Astrocyte of the spinal cord (primary cell): ENCODE results near the gene RTP4.
"Not testable (repeated sequence)": the region's sequence is repeated elsewhere in the genome, so short reads cannot be mapped to it uniquely, and the experiment has no call there.

Experiments used
- DNase-seq: peaks from one replicate; pipeline ENCODE4 v3.0.0; 2011; ENCODE audit warnings: low read depth, low spot score
- H3K4me3 ChIP-seq: 2 replicates; pipeline ENCODE4 v1.5.1; 2011; ENCODE audit warnings: low read depth, mild to moderate bottlenecking, low read length, moderate library complexity
- in situ Hi-C: cut with HindIII; loops from 2 replicates; pipeline ENCODE4 v1.10.0; 2017; ENCODE audit warnings: low sequenced_read_pairs
- TF ChIP-seq, protein P1 (sequence below): IDR thresholded peaks from 2 replicates; pipeline ENCODE4 v1.5.1; 2012; ENCODE audit warnings: low read depth, mild to moderate bottlenecking, low read length, inconsistent platforms

Gene RTP4

DNA sequence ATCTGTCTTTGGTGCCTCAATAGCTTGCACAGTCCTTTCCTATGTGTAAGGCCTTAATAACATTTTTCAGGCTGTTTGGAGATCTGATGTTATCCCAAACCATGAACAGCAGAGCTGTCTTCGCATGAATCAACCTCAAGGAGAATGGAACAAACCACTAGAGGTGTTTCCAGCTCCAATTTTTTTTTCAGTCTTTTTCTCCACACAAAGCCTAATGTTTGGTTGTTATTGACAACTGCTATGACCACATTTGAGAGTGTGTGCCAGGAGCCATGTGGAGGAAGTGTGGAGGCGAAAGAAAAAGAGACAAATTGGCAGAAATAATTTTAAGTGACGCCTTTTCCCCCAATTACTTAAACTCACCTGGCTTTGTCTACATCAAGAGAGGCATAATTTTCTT, 38.7 kb downstream of the RTP4 start:
- TF ChIP-seq, protein P1, sequence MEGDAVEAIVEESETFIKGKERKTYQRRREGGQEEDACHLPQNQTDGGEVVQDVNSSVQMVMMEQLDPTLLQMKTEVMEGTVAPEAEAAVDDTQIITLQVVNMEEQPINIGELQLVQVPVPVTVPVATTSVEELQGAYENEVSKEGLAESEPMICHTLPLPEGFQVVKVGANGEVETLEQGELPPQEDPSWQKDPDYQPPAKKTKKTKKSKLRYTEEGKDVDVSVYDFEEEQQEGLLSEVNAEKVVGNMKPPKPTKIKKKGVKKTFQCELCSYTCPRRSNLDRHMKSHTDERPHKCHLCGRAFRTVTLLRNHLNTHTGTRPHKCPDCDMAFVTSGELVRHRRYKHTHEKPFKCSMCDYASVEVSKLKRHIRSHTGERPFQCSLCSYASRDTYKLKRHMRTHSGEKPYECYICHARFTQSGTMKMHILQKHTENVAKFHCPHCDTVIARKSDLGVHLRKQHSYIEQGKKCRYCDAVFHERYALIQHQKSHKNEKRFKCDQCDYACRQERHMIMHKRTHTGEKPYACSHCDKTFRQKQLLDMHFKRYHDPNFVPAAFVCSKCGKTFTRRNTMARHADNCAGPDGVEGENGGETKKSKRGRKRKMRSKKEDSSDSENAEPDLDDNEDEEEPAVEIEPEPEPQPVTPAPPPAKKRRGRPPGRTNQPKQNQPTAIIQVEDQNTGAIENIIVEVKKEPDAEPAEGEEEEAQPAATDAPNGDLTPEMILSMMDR: no peak
- H3K4me3 ChIP-seq: no peak overlapping the region
- in situ Hi-C loops: no loop called here
- peak; percentile 25 for DNase-seq

- in situ Hi-C loops: not testable (repeated sequence)
Observed at GRCh38 chr3:187411991-187412781, 44.0 kb downstream of the RTP4 start.

More at GRCh38 chr3:187411991-187412781, 44.0 kb downstream of the RTP4 start:
- H3K4me3 ChIP-seq, DNase-seq: not testable (repeated sequence)
